Measurements from ENCODE around the gene CEP41.

DNA sequence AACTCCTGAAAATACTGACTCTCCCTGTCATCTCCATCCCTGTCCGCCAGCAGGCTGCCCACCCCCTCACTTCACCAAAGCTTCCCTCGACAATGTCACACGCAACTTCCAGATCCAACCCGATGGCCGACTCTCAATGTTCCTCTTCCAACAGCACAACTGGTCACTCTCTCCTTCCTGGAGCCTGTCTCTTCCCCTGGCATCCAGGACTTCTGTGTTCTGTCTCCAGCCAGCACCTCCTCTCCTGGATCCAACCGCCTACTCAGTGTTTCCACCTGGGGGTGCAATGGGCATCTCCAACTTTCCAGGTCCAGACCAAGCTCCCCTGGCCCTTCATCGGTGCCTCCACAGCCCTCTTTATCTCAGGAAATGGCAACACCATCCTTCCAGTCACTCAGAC lies 87.6 kb downstream of the CEP41 start:
- TF ChIP-seq POLR2A (IDR thresholded peaks at IDR 0.05): no peak
- TF ChIP-seq, protein P1, sequence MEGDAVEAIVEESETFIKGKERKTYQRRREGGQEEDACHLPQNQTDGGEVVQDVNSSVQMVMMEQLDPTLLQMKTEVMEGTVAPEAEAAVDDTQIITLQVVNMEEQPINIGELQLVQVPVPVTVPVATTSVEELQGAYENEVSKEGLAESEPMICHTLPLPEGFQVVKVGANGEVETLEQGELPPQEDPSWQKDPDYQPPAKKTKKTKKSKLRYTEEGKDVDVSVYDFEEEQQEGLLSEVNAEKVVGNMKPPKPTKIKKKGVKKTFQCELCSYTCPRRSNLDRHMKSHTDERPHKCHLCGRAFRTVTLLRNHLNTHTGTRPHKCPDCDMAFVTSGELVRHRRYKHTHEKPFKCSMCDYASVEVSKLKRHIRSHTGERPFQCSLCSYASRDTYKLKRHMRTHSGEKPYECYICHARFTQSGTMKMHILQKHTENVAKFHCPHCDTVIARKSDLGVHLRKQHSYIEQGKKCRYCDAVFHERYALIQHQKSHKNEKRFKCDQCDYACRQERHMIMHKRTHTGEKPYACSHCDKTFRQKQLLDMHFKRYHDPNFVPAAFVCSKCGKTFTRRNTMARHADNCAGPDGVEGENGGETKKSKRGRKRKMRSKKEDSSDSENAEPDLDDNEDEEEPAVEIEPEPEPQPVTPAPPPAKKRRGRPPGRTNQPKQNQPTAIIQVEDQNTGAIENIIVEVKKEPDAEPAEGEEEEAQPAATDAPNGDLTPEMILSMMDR (IDR thresholded peaks at IDR 0.05): no peak

Measured in lower leg skin (tissue), 3 donors.